ENCODE results near the gene ADAMTS9. TPM values are rescaled to one million over a fixed set of nuclear protein-coding genes. Genes with fewer than 3 reads are reported as not detected.

The ADAMTS9 gene
- total RNA-seq, 1 donor from 2014 or later: 261 TPM

GRCh38 chr3:64594134-64594533 lies 93.7 kb downstream of the ADAMTS9 start:
- DNase-seq (ENCODE audit: low spot score): no peak
- H3K4me1 Mint-ChIP-seq (ENCODE audit: unreplicated experiment): peaks cover 3% of the 10 kb centered on the region
- TF ChIP-seq, protein P1, sequence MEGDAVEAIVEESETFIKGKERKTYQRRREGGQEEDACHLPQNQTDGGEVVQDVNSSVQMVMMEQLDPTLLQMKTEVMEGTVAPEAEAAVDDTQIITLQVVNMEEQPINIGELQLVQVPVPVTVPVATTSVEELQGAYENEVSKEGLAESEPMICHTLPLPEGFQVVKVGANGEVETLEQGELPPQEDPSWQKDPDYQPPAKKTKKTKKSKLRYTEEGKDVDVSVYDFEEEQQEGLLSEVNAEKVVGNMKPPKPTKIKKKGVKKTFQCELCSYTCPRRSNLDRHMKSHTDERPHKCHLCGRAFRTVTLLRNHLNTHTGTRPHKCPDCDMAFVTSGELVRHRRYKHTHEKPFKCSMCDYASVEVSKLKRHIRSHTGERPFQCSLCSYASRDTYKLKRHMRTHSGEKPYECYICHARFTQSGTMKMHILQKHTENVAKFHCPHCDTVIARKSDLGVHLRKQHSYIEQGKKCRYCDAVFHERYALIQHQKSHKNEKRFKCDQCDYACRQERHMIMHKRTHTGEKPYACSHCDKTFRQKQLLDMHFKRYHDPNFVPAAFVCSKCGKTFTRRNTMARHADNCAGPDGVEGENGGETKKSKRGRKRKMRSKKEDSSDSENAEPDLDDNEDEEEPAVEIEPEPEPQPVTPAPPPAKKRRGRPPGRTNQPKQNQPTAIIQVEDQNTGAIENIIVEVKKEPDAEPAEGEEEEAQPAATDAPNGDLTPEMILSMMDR (IDR thresholded peaks at IDR 0.05; ENCODE audit: unreplicated experiment): no peak
- H3K27me3 Mint-ChIP-seq (ENCODE audit: unreplicated experiment): peaks cover 4% of the 10 kb centered on the region
- H3K9me3 Mint-ChIP-seq (ENCODE audit: unreplicated experiment): no peaks in the 10 kb centered on the region
- H3K36me3 Mint-ChIP-seq (ENCODE audit: low read depth, unreplicated experiment): peaks cover 68% of the 10 kb centered on the region
- H3K4me3 Mint-ChIP-seq (ENCODE audit: unreplicated experiment): no peak overlapping the region
- H3K27ac Mint-ChIP-seq (ENCODE audit: unreplicated experiment): no peak overlapping the region

DNA sequence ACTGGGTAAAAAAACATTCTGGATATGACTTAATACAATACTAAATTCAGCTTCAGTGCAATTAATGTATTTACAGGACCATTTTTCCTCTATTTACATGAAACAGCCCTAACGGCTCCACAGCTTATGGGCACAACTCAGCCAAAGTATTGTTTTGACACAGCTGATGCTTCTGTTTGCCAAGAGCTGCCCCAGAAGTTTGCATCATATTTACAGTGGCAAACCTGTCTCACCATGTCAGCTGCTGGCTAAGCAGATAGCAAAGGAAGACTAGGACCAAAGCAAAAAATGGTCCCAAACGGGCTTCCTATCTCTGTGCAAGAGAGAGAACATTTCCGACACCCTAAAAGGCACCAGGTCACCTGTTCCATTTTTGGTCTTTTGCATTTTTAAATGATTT lies 94.5 kb downstream of the ADAMTS9 start:
- no peaks in the 10 kb centered on the region for H3K9me3 Mint-ChIP-seq (ENCODE audit: unreplicated experiment)
- H3K4me1 Mint-ChIP-seq (ENCODE audit: unreplicated experiment): peaks cover 2% of the 10 kb centered on the region
- H3K4me3 Mint-ChIP-seq (ENCODE audit: unreplicated experiment): peak overlapping the region; percentile 59
- no peak overlapping the region for H3K27ac Mint-ChIP-seq (ENCODE audit: unreplicated experiment)
- H3K36me3 Mint-ChIP-seq (ENCODE audit: low read depth, unreplicated experiment): peaks cover 67% of the 10 kb centered on the region
- peaks cover 4% of the 10 kb centered on the region for H3K27me3 Mint-ChIP-seq (ENCODE audit: unreplicated experiment)
- no peak for DNase-seq (ENCODE audit: low spot score)
- TF ChIP-seq, protein P1 (IDR thresholded peaks at IDR 0.05; ENCODE audit: unreplicated experiment): no peak

GRCh38 chr3:64591615-64592014 lies 96.2 kb downstream of the ADAMTS9 start:
- TF ChIP-seq, protein P1 (IDR thresholded peaks at IDR 0.05; ENCODE audit: unreplicated experiment): no peak
- H3K27ac Mint-ChIP-seq (ENCODE audit: unreplicated experiment): no peak overlapping the region
- H3K36me3 Mint-ChIP-seq (ENCODE audit: low read depth, unreplicated experiment): peaks cover 64% of the 10 kb centered on the region
- peaks cover 4% of the 10 kb centered on the region for H3K27me3 Mint-ChIP-seq (ENCODE audit: unreplicated experiment)
- H3K4me1 Mint-ChIP-seq (ENCODE audit: unreplicated experiment): peaks cover 3% of the 10 kb centered on the region
- H3K4me3 Mint-ChIP-seq (ENCODE audit: unreplicated experiment): no peak overlapping the region
- no peak for DNase-seq (ENCODE audit: low spot score)
- no peaks in the 10 kb centered on the region for H3K9me3 Mint-ChIP-seq (ENCODE audit: unreplicated experiment)

- no peak for DNase-seq (ENCODE audit: low spot score)
Measured at GRCh38 chr3:64588380-64588779, 99.4 kb downstream of the ADAMTS9 start.

GRCh38 chr3:64586952-64587351 lies 100.8 kb downstream of the ADAMTS9 start:
- Mint-ChIP-seq H3K27ac (ENCODE audit: unreplicated experiment) (no peak overlapping the region), H3K4me1 (ENCODE audit: unreplicated experiment) (peaks cover 3% of the 10 kb centered on the region), H3K9me3 (ENCODE audit: unreplicated experiment) (no peaks in the 10 kb centered on the region), H3K27me3 (ENCODE audit: unreplicated experiment) (peaks cover 5% of the 10 kb centered on the region), H3K36me3 (ENCODE audit: low read depth, unreplicated experiment) (peaks cover 30% of the 10 kb centered on the region), H3K4me3 (ENCODE audit: unreplicated experiment) (no peak overlapping the region)
- TF ChIP-seq, protein P1 (IDR thresholded peaks at IDR 0.05; ENCODE audit: unreplicated experiment): no peak
- no peak for DNase-seq (ENCODE audit: low spot score)

More at GRCh38 chr3:64588380-64588779, 99.4 kb downstream of the ADAMTS9 start:
- peaks cover 37% of the 10 kb centered on the region for H3K36me3 Mint-ChIP-seq (ENCODE audit: low read depth, unreplicated experiment)
- no peak overlapping the region for H3K27ac Mint-ChIP-seq (ENCODE audit: unreplicated experiment)
- peaks cover 3% of the 10 kb centered on the region for H3K4me1 Mint-ChIP-seq (ENCODE audit: unreplicated experiment)
- TF ChIP-seq, protein P1 (IDR thresholded peaks at IDR 0.05; ENCODE audit: unreplicated experiment): no peak
- no peaks in the 10 kb centered on the region for H3K9me3 Mint-ChIP-seq (ENCODE audit: unreplicated experiment)
- no peak overlapping the region for H3K4me3 Mint-ChIP-seq (ENCODE audit: unreplicated experiment)
- peaks cover 5% of the 10 kb centered on the region for H3K27me3 Mint-ChIP-seq (ENCODE audit: unreplicated experiment)

Data from endothelial cell (in vitro differentiated cells).